NCI-H526 (cell line): Measurements from ENCODE around the gene CEBPE.

Experiments used
- DNase-seq, 2 experiments: peaks; one replicate each; lab custom pipeline; 2025; lab: John Stamatoyannopoulos, UW

Gene CEBPE

GRCh38 chr14:23076785-23077408 is 42.2 kb downstream of the CEBPE start:
- no peak for DNase-seq

- no peak for DNase-seq
Observed at GRCh38 chr14:23074906-23075305, 44.1 kb downstream of the CEBPE start.

GRCh38 chr14:23071921-23072539 is 47.0 kb downstream of the CEBPE start:
- no peak for DNase-seq

DNA sequence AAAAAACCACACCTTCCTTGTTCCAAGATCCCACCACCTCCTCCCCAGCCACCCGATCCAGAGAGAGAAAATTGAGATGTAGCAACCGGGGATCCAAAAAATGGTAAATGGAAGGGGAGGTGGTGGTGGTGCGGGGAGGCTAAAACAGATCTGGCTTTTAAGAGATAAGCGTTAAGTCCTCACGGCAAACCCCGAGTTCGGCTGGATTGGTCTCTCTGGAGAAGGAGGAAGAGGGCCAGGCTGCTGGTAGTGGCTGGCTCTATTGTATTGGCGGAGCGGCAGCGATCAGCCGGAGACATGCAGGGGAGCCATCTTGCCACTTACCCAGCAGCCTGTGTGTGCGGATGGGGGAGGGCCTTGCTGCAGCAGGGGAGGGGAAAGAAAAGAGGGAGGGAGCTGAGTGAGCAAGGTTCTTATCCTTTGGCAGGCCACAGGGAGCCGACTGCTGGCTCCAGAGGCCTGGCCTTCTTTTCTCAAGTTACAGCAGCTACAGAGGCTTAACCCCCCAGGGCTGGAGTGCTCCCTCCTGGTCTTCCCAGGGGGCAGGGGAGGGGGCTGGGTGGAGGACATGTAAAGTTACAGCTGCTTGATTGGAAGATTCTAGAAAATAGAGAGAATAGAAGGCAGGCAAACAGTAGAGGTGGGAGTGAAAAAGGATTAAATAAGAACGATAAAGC is 47.7 kb downstream of the CEBPE start:
- DNase-seq: no peak

DNA sequence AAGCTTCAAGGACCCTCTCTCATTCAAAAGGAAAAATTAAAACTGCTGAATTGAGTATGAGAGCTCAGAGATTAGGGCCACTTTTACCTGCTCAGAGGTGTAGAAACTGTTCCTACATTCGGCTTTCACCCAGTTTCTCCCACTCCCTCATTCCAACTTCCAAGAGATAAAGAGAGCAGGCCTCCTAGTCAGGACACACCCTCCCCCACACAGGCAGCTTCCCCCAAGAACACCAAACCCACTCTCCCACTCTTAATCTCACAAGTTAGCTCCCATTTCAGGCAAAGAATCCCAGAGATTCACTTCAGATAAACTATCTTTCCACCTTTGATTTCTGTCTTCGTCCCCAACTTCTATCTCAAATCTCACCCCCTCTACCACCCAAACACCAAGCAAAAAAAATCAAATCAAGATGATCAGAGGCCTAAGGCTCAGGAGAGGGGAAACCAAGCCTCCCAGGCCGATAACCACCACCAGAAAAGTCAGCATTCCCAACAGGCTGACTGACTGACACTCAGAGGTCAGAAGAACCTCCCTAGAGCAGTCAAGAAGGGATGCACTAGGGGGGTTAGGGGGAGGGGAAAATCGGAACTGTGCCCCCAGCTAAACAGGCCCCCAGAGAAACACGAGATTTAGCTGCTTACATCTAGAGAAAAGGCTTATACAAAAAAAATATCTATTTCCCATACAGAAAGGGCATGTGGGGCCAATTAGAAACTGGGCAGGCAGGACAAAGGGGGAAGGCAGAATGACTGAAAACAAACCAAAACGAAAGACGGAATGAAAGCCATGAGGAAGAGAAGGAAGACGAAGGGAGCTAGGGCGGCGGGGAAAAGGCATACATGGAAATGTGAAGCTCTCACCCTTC is 48.6 kb downstream of the CEBPE start:
- DNase-seq: no peak

DNA sequence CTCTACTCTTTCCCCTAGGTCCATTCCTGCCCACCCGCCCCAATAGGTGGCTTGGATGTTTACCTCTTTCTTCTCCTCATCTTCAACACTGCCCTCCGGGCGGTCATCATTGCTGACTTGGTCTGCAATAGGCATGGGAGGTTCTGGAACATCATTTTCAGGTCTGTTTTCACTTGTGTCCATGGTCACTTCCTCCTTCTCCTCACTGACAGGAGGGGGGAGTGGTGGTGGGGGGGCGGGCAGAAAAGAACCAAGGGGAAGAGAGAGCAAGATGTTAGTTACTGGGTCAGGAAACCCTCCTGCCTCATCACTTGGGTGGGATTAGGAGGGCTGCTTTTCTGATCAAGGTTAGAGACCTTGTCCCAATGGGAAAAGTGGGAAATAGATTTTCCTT is 49.6 kb downstream of the CEBPE start:
- no peak for DNase-seq

DNA sequence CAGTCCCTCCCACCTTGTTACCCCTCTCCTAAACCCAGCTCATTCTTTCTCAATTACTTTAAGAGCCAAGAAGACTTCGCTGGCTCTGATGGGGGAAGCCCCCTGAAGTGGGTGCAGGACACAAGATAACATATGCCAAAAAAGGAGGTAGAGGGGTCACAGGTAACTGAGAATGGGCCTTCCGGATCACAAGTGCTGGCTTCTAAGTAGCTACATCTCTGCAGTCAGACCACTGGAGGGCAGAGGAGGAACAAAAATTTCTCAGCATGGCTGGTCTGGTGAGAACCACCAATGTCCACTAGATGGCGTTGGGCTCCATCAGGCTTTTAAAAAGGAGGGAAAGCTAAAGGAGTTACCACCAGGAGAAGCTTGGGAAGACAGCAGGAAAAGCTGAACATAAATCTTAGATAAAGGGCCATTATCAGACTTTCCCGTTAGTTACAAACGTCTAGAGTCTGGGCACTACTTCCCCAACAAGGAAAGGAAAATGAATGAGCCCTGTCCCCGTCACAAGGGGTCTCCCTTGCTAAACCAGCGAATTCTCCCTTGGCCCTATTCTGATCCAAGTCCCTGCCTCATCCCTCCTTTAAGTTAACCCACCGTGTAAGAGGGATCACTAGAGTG is 50.2 kb downstream of the CEBPE start:
- DNase-seq: no peak

DNA sequence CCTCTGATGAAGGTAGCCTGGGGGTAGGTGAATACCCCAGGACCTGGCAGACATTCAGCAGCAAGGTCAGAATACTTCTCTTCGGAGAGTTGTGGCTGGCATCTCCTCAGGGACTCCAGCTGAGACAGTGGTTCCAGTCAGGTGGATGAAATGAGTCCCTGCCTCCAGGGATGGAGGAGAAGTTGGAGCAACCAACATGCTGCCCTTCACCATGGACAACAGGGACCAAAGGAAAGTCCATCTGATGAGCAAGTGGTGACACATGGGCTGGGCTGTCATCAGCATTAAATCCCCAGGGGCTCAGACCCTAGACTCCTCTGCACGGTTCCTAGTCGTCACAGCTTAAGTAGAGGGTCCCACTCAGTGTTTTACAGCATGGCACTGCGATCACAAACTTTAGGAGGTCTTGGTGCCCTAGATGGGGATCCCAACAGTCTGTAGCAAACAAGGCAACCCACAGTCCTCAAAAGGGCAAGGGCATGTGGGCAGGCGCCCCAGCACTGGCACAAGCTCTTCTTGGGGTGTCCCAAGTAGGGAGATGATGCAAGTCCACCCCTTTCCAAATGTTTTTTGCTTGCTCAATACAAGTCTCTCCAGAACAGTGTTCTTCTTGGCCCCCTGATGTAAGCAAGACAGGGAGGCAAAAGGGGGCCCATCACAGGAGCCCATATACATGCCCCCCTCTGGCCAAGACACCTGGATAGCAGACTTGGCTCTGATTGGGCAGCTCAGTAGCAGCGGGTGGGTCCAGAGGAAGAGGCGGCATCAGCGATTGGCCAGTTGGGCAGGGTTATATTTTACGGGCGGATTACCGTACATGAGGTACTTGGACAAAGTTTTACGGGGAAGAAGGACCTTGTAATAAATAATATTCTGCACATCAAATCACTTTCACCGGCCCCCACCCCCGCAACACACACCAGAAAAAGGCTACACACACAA is 50.9 kb downstream of the CEBPE start:
- DNase-seq: no peak
